HFFc6 (cell line): ENCODE results near the gene ZNF141. TPM values are rescaled to one million over a fixed set of nuclear protein-coding genes. Genes with fewer than 3 reads are reported as not detected.

Experiments
- DNase-seq: peaks from one replicate; pipeline ENCODE4 v3.0.0-alpha.2; 2018
- H3K27ac Mint-ChIP-seq: 2 replicates; pipeline ENCODE4 v1.8.0; 2020; ENCODE audit warnings: mild to moderate bottlenecking, mixed read lengths
- H3K27me3 Mint-ChIP-seq: 2 replicates; pipeline ENCODE4 v1.8.0; 2021; ENCODE audit warnings: mild to moderate bottlenecking, moderate library complexity, mixed read lengths; ENCODE audit not compliant: insufficient read depth
- H3K36me3 Mint-ChIP-seq: 2 replicates; pipeline ENCODE4 v1.8.0; 2021; ENCODE audit warnings: low read depth, mixed read lengths
- H3K4me1 Mint-ChIP-seq: 2 replicates; pipeline ENCODE4 v1.8.0; 2020; ENCODE audit warnings: low read depth, mixed read lengths
- H3K4me3 Mint-ChIP-seq: 2 replicates; pipeline ENCODE4 v1.8.0; 2020; ENCODE audit warnings: mild to moderate bottlenecking, moderate library complexity, mixed read lengths
- H3K9me3 Mint-ChIP-seq: 2 replicates; pipeline ENCODE4 v1.8.0; 2020; ENCODE audit warnings: mild to moderate bottlenecking, mixed read lengths
- CTCF ChIP-seq: fragments of 200-600 bp; sonication (generic); IDR thresholded peaks from 2 replicates; pipeline ENCODE4 v1.5.0; 2021; ENCODE audit warnings: antibody characterized with exemption, mild to moderate bottlenecking
- total RNA-seq, 6 experiments: library from RNA; stranded (reverse); fragmentation: NEBNext Ultra II Directional; extraction: Animal tissue kit (Norgen Biotek cat#: 25700); gene quantifications; 2 replicates in 1 of 6; 3 replicates in 5 of 6; pipeline ENCODE4 v1.2.3, GENCODE V29; 2021

Gene ZNF141
- total RNA-seq, 6 experiments from 2014 or later = 0.26 to 3.1 (median 0.40) TPM

GRCh38 chr4:336099-336892 lies 1.3 kb upstream of the ZNF141 start:
- peak overlapping the region; percentile 30; the same call in 1 of the 2 replicates for H3K4me3 Mint-ChIP-seq
- H3K9me3 Mint-ChIP-seq = peaks cover 57% of the 10 kb centered on the region
- no peak overlapping the region for H3K27ac Mint-ChIP-seq
- peaks cover 4% of the 10 kb centered on the region; the same call in 1 of the 2 replicates for H3K4me1 Mint-ChIP-seq
- no peak for DNase-seq
- TF ChIP-seq CTCF = no peak
- peaks cover 20% of the 10 kb centered on the region for H3K36me3 Mint-ChIP-seq
- no peaks in the 10 kb centered on the region; the same call in 1 of the 2 replicates for H3K27me3 Mint-ChIP-seq

GRCh38 chr4:336893-337142 lies 796 bp upstream of the ZNF141 start:
- peaks cover 25% of the 10 kb centered on the region for H3K36me3 Mint-ChIP-seq
- H3K9me3 Mint-ChIP-seq = peaks cover 62% of the 10 kb centered on the region
- no peak for DNase-seq
- peak overlapping the region; percentile 84; the same call in 1 of the 2 replicates for H3K27ac Mint-ChIP-seq
- H3K4me1 Mint-ChIP-seq = peaks cover 4% of the 10 kb centered on the region; the same call in 1 of the 2 replicates
- no peak for TF ChIP-seq CTCF
- H3K27me3 Mint-ChIP-seq = no peaks in the 10 kb centered on the region; the same call in 1 of the 2 replicates
- peak overlapping the region; percentile 94; the same call in 1 of the 2 replicates for H3K4me3 Mint-ChIP-seq

- DNase-seq = peak; percentile 22
These were observed 531 bp downstream of the ZNF141 start for GRCh38 chr4:337932-338758.

GRCh38 chr4:338759-339097 lies 1.1 kb downstream of the ZNF141 start:
- H3K27me3 Mint-ChIP-seq = no peaks in the 10 kb centered on the region; the same call in 1 of the 2 replicates
- no peak overlapping the region for H3K27ac Mint-ChIP-seq
- peaks cover 69% of the 10 kb centered on the region for H3K9me3 Mint-ChIP-seq
- peak overlapping the region; percentile 94; the same call in 1 of the 2 replicates for H3K4me3 Mint-ChIP-seq
- TF ChIP-seq CTCF = no peak
- H3K4me1 Mint-ChIP-seq = peaks cover 4% of the 10 kb centered on the region; the same call in 1 of the 2 replicates
- peaks cover 31% of the 10 kb centered on the region for H3K36me3 Mint-ChIP-seq
- DNase-seq = no peak

More at GRCh38 chr4:337932-338758, 531 bp downstream of the ZNF141 start:
- Mint-ChIP-seq H3K9me3 (peaks cover 70% of the 10 kb centered on the region), H3K36me3 (peaks cover 30% of the 10 kb centered on the region), H3K27ac (peak overlapping the region; percentile 84; the same call in 1 of the 2 replicates), H3K4me3 (peak overlapping the region; percentile 94), H3K4me1 (peaks cover 4% of the 10 kb centered on the region; the same call in 1 of the 2 replicates), H3K27me3 (no peaks in the 10 kb centered on the region; the same call in 1 of the 2 replicates)
- TF ChIP-seq CTCF = no peak

- Mint-ChIP-seq H3K4me3 (no peak overlapping the region), H3K36me3 (peaks cover 38% of the 10 kb centered on the region), H3K4me1 (peaks cover 4% of the 10 kb centered on the region; the same call in 1 of the 2 replicates), H3K9me3 (peaks cover 72% of the 10 kb centered on the region), H3K27me3 (no peaks in the 10 kb centered on the region; the same call in 1 of the 2 replicates), H3K27ac (no peak overlapping the region)
- no peak for DNase-seq
- TF ChIP-seq CTCF = peak; percentile 46
These were observed 2.4 kb downstream of the ZNF141 start for GRCh38 chr4:340011-340410.
